Daoy (cell line): ENCODE data around the gene STIM1. TPM values are rescaled to one million over a fixed set of nuclear protein-coding genes. Genes with fewer than 3 reads are reported as not detected.
"Not testable (repeated sequence)": the region's sequence is repeated elsewhere in the genome, so short reads cannot be mapped to it uniquely, and the experiment has no call there.

ENCODE experiments used
- DNase-seq: peaks from one replicate; pipeline ENCODE4 v3.0.0-alpha.2; 2015; ENCODE audit warnings: low read depth
- total RNA-seq: library from RNA; depleted of rRNA; stranded (reverse); fragments of >200 nt; shearing (Covaris generic); gene quantifications from 2 replicates; pipeline ENCODE4 v1.2.3, GENCODE V29; 2014

The STIM1 gene
- total RNA-seq, 1 experiment from 2014 or later, result 7.7 TPM

DNA sequence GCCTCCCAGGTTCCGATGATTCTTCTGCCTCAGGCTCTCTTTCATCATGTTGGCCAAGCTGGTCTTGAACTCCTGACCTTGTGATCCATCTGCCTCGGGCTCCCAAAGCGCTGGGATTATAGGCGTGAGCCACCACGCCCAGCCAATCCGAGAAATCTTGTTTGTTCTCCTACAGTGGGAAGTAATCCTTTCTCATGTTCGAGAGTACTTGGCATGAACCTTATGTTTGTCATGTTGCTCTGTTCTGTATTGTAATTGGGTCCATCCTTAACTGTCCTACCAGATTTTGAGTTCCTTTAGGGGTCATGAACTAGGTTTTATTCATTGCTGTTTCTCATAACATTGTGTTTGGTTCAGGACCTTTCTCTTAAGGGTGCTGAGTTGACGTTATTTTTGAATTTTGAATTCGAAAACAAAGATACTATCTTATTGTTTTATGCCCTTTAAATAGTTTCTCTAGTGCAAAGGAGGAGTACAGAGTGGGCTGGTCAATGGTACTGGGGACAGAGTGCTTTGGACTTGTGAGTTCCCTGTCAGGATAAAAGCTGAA is 125.7 kb downstream of the STIM1 start:
- no peak for DNase-seq

DNA sequence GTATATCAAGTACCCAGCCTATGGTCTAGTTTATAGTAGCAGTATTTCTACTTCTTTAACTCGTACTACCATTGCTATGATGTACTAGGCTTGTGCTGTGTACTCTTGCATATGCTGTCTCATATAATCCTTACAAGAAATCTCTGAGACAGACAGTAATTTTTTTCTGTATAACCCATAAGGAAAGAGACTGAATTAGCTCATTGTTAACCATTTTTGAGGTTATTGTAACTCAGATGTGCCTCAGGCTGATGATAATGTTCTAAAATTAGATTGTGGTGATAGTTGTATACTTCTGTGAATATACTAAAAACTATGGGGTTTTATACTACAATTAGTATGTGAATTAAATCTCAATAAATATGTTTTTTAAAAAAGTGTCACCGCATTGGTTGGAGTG is 127.0 kb downstream of the STIM1 start:
- no peak for DNase-seq

GRCh38 chr11:3983101-3983500 is 127.6 kb downstream of the STIM1 start:
- DNase-seq, result no peak

- DNase-seq, result peak; percentile 5
These were observed 129.4 kb downstream of the STIM1 start for GRCh38 chr11:3984896-3985295.

GRCh38 chr11:3985631-3986030 is 130.2 kb downstream of the STIM1 start:
- no peak for DNase-seq

DNA sequence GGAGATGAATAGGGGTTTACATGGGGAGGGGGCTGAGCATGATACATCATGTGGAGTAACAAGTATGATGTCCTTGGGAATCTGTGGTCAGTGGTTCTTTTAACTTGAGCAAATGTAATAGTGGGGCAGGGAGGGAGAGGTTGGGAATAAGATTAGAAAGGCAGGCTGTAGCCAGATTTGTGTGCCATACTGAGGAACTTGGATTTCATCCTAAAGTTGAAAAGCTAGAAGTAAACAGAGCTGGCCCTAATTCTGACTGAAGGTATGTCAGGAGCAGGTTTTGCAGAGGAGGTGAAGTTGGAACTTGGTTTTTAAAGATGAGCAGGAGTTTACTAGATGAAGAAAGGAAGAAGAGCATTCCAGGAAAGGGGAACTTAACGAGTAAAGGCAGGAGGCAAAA is 130.8 kb downstream of the STIM1 start:
- no peak for DNase-seq

DNA sequence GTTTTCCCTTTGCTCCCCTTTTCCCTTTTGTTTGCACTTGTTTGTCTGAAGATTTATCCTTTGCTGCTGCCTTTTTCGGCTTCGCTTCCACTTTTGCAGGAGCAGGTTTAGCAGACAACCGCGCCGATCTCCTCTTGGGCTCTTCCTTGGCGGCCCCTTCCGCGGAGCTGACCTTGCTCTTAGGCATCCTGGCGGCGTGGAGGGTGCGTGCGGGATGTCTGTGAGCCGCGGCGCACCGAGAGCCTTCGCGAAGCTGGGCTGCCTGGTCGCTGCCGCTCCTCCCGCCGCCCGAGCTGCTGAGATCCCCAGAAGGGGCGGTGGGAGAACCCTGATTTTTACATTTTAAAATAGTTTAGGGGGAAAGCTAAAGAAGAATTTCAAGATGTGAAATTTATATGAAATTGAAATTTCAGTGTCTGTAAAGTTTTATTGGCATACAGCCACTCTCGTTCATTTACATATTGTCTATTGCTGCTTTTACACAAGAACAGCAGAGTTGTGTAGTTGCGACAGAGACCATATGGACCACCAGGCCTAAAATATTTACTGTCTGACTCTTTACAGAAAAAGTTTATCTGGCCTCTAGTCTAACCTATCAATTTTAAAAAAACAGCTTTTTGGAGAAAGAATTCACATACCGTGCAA is 133.9 kb downstream of the STIM1 start:
- DNase-seq, result no peak

DNA sequence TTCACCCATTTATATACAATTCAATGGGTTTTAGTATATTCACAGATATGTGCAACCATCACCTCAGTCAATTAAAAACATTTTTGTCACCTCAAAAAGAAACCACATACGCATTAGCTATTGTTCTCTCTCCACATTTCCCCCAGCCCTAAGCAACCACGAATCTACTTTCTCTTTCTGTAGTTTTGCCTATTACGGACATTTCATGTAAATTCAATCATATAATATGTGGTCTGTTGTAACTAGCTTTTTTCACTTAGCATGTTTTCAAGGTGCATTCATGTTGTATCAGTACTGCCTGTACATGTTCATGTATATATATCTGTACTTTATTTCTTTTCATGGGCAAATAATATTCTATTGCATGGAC is 134.4 kb downstream of the STIM1 start:
- DNase-seq, result no peak

- DNase-seq, result no peak
These were observed 134.9 kb downstream of the STIM1 start for GRCh38 chr11:3990406-3990805.

DNA sequence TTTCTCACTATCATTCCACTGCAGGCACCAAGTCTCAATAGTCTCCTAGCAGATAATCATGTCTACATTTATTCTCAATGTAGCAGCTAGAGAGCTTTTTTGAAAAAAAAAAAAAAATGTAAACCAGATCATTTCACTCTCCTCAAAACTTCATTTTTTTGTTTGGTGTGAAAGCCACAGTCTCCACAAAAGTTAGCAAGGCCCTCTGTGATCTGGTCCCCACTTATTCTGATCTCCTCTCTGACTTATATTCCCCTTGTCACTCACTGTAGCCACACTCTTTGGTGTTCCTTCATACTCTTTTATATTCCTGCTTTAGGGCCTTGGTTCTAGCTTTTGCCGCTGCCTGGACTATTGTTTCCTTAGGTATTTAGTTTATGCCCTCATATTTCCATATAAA is 137.5 kb downstream of the STIM1 start:
- DNase-seq, result no peak

- no peak for DNase-seq
These were observed 138.7 kb downstream of the STIM1 start for GRCh38 chr11:3994030-3994640.

DNA sequence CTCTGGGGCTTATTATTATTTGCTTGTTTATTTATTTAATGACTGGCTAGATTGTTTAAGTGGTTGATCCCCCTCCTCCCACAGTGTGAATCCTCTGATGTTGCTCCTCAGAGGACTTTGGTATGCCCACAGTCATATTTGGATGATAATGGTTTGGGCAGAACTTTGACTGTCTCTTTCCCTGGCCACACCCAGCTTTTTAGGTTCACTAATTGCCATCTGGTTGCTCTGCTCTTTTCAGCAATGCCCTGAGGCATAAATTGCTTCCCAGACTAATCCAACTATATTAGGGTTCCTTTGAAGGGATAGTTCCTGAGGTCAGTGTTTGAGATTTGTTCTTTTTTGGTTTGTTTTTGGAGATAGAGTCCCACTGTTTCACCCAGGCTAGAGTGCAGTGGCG is 139.8 kb downstream of the STIM1 start:
- DNase-seq, result no peak

GRCh38 chr11:3995949-3996554 is 140.6 kb downstream of the STIM1 start:
- no peak for DNase-seq

DNA sequence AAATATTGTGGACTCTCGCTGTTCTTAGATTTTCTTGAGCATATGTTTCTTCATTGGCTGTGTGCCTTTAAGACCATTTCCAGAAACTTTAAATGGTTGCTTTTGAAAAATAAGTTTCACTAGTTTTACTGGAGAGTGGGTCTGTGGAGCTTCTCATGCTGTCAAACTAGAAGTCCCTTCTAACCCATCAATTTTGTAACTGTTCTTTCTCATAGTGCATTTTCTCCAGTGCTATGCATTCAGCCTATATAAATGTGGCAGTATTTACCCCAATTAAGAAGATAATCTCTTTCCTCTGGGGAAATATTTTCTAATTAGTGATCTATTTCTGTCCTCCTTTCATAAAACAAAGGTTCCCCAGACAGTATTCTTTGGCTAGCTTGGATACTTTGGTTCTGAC is 141.2 kb downstream of the STIM1 start:
- DNase-seq, result no peak

GRCh38 chr11:4004753-4005152 is 149.3 kb downstream of the STIM1 start:
- DNase-seq, result not testable (repeated sequence)

GRCh38 chr11:4006946-4007680 is 151.6 kb downstream of the STIM1 start:
- DNase-seq, result no peak

- no peak for DNase-seq
These were observed 152.7 kb downstream of the STIM1 start for GRCh38 chr11:4008116-4008515.

- DNase-seq, result not testable (repeated sequence)
These were observed 161.1 kb downstream of the STIM1 start for GRCh38 chr11:4016602-4017001.

GRCh38 chr11:4017129-4017528 is 161.7 kb downstream of the STIM1 start:
- no peak for DNase-seq

GRCh38 chr11:4018641-4019040 is 163.2 kb downstream of the STIM1 start:
- DNase-seq, result no peak

- DNase-seq, result no peak
These were observed 164.4 kb downstream of the STIM1 start for GRCh38 chr11:4019891-4020290.

- DNase-seq, result no peak
These were observed 167.2 kb downstream of the STIM1 start for GRCh38 chr11:4022669-4023068.
